GM12872 (cell line): ENCODE measurements around the gene PPP2R3A.

Source experiments
- TF ChIP-seq, protein P1 (sequence below): IDR thresholded peaks from 3 replicates; pipeline ENCODE4 v1.5.1; 2011; ENCODE audit warnings: low read depth, mild to moderate bottlenecking, low read length, moderate library complexity; ENCODE audit not compliant: insufficient read depth

The PPP2R3A gene

DNA sequence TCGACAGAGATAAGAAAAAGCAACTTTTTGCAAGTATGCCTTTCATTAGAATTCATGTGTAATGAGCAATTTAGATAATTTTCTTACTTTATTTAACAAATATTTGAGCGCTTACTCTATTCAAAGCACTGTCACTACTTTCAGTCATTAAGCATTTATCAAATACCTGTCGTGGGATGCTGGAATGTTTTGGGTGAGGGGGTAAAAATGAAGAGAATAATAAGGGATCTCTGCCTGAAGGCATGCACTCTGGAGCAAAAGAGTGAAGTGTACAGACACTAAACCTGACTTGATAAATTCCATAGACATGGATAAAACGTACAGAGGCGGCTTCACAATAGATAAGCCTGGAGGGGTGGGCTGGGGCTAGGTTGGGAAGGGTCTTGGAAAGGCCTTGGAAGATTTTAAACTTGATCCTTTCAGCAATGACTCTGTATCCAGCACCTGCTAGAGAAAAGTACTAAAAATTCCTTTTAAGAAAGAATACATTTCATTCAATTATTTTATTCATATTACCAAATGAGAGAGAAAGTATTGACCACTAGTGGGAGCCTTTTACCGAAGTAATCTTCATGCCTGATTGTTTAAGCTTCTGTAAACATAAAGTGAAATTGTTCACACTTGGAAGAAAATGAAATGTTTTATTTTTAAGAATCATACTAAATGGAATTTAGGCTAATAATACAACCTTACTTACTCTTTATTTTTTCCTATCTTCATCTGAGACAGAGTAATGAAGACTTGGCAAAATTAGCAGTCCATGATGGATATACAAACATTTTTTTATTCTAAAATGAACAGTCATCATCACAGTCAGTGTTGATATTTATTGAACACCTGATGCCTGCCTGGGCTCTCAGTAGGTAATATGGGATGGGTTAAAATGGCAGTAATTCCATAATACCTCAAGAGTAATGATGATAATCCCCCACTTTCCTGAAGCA lies 113.2 kb downstream of the PPP2R3A start:
- TF ChIP-seq, protein P1, sequence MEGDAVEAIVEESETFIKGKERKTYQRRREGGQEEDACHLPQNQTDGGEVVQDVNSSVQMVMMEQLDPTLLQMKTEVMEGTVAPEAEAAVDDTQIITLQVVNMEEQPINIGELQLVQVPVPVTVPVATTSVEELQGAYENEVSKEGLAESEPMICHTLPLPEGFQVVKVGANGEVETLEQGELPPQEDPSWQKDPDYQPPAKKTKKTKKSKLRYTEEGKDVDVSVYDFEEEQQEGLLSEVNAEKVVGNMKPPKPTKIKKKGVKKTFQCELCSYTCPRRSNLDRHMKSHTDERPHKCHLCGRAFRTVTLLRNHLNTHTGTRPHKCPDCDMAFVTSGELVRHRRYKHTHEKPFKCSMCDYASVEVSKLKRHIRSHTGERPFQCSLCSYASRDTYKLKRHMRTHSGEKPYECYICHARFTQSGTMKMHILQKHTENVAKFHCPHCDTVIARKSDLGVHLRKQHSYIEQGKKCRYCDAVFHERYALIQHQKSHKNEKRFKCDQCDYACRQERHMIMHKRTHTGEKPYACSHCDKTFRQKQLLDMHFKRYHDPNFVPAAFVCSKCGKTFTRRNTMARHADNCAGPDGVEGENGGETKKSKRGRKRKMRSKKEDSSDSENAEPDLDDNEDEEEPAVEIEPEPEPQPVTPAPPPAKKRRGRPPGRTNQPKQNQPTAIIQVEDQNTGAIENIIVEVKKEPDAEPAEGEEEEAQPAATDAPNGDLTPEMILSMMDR, result peak; percentile 48

DNA sequence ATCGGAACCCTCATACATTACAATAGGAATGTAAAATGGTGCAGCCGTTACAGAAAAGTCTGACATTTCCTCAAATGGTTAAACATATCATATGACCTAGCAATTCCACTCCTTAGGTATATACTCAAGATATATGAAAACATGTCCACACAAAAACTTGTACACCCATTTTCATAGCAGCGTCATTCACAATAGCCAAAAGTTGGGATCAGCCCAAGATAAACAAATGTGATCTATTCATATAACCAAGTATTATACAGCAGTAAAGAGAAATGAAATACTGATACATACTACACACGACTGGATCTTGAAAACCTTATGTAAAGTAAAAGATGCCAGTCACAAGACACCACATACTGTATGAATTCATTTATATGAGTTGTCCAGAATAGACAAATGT lies 128.2 kb downstream of the PPP2R3A start:
- TF ChIP-seq, protein P1, result no peak

DNA sequence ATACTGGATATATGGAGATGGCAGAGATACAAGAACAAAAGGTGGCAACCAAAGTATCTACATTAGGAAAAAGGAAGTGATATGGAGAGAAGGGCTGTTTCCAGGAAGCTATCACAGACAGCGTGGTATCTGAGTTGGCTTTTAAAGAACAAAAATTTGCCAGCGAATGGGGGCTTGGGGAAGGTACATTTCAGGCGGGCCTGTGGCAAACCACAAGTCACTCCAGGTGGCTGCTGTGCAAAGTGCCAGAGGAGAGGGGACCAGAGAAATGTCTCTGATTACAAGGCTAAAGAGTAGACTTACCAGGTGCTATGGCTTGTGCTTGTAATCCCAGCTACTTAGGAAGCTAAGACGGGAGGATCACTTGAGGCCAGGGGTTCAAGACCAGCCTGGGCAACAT lies 139.5 kb downstream of the PPP2R3A start:
- TF ChIP-seq, protein P1, result no peak

DNA sequence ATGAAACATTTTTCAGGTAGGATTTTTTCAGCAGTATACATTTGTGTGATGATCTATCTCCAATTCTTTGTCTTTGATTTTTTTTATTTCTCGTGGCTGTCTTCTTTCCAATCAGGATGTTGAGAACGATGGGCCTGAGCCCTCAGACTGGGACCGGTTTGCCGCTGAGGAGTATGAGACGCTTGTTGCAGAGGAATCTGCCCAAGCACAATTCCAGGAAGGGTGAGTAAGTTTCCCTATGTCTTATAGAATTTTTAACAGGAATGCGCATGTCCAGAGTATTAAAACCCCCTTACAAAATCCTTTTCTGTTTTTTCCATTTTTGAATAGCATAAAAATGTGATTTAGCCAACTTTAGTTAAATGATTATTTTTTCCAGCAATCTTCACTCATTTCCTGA lies 140.6 kb downstream of the PPP2R3A start:
- TF ChIP-seq, protein P1, result no peak

DNA sequence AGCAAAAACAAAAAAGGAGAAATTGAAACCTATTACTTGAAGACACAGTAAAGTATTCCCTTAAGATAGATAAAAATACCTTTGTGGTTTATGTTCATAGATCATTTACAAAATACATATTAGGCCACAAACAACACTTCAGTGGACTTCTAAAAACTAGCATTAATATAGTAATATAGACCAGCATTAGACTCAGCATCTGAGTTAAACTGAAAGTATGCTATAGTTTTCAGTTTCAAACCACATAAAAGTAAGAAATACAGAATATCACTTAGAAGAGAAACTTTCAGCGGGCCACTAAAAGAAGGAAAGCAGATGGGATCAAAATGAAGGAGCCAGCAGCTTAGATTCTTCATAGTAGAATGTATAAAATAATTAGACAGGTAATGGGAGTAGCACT lies 144.0 kb downstream of the PPP2R3A start:
- TF ChIP-seq, protein P1, result no peak

DNA sequence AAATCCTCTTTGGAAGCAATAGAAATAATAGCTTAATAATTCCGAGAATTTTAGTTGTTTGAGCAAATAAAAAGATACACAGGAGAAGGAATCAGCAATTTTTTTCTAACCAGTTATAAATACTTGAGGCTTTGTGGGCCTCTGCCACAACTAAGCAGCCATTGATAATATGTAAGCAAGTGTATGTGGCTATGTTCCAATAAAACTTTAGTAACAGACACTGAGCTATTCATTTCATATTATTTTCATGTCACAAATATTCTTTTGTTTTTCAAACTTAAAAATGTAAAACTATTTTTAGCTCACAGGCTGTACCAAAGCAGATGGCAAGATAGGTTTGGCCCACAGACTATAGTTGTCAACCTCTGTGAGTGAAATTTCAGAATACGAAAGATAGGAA lies 145.0 kb downstream of the PPP2R3A start:
- TF ChIP-seq, protein P1, result no peak

DNA sequence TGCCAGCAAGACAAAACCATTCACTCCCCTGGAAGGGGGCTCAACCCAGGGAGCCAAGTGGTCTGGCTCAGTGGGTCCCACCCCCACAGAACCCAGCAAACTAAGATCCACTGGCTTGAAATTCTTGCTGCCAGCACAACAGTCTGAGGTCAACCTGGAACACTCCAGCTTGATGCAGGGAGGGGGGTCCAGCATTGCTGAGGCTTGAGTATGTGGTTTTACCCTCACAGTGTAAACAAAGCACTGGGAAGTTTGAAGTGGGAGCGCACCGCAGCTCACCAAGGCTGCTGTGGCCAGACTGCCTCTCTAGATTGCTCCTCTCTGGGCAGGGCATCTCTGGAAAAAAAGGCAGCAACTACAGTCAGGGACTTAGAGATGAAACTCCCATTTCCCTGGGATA lies 148.9 kb downstream of the PPP2R3A start:
- TF ChIP-seq, protein P1, result no peak
